T-helper 1 cell treated with Interleukin-12 subunit alpha and Interleukin-12 subunit beta and Interleukin-4 antibody, amounts not matched to agents 30 μg/mL and 1 μg/mL, for 36 hours (primary cell): ENCODE data around the gene RNU1-4.
"Not testable (repeated sequence)": the region's sequence is repeated elsewhere in the genome, so short reads cannot be mapped to it uniquely, and the experiment has no call there.

ENCODE experiments used
- H3K27ac Mint-ChIP-seq: one replicate; pipeline ENCODE4 v1.8.0; 2021; ENCODE audit warnings: mild to moderate bottlenecking, mixed read lengths
- H3K27me3 Mint-ChIP-seq: one replicate; pipeline ENCODE4 v1.8.0; 2021; ENCODE audit warnings: low read depth, mixed read lengths
- H3K36me3 Mint-ChIP-seq: one replicate; pipeline ENCODE4 v1.8.0; 2021; ENCODE audit warnings: low read depth, mixed read lengths
- H3K4me1 Mint-ChIP-seq: one replicate; pipeline ENCODE4 v1.8.0; 2021; ENCODE audit warnings: low read depth, mixed read lengths
- H3K4me3 Mint-ChIP-seq: one replicate; pipeline ENCODE4 v1.8.0; 2021; ENCODE audit warnings: mild to moderate bottlenecking, moderate library complexity, mixed read lengths
- H3K9me3 Mint-ChIP-seq: one replicate; pipeline ENCODE4 v1.8.0; 2021; ENCODE audit warnings: mixed read lengths

RNU1-4 gene

DNA sequence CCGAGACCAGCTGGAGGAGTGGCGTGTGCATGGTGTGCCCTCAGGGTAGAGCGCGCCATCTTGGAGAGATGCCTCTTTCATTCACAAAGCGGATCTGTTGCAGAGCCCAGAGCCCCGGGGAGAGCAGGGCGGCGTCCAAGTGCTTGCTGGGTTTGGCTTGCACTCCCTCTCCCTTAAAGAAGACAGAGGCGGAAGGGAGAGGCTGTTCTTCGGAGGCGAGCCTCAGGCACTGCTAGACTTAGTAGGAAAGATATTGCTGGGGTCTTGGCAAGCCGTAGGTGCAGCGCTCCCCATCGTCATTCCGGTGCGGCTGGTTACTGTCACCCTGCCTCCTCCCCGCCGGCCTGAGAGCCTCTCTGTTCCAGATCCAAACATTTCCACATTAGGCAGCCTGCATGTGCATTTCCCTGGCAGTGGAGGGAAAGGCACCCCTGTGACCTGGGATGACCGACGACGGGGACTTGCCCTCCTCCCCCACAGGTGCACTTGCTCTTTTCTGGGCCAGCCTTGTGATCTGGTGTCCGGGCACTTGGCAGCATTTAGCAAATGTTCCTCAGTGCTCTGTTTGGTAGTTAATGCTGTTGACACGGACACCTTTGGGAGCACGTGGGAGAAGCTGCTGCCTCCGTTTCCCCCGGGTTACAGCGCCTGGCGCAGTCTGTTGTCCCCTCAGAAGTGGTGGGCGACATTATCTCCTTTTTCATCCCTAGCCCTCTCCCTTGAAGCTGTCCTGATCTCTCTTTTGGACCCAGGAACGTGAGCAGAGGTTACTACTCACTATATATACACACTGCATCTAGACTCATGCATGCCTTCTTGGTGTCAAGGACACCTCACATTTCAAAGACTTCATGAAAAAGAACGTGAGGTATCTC, 25.7 kb downstream of the RNU1-4 start:
- H3K27me3 Mint-ChIP-seq, H3K9me3 Mint-ChIP-seq, H3K27ac Mint-ChIP-seq, H3K36me3 Mint-ChIP-seq, H3K4me3 Mint-ChIP-seq, H3K4me1 Mint-ChIP-seq: not testable (repeated sequence)

DNA sequence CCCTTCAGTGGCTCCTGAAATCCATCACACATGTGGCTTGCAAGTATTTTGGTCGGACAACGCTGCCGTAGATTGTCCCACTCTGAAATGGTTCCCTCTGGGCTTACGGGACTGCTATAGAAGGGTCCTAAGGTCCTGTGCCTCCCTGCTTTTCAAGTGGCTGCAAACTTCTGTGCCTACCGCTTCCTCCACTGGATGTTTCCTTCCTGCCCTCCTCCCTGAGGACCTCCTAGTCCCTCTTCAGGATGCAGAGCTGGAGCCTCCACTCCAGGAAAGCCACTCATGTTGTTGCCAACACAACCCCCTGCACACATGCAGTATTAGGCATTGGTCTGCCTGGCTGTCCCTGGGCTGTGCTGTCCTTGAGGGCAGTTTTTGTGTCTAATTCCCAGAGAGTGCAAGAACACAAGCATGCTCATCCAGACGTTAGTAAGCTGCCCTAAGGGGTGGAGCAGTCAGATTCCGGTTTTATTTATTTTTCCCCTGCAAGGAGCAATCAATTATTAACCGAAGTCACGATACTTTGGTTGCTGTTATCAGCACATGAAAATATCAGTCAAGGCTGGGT, 26.5 kb downstream of the RNU1-4 start:
- H3K27ac Mint-ChIP-seq, H3K27me3 Mint-ChIP-seq, H3K9me3 Mint-ChIP-seq, H3K36me3 Mint-ChIP-seq, H3K4me3 Mint-ChIP-seq, H3K4me1 Mint-ChIP-seq: not testable (repeated sequence)

DNA sequence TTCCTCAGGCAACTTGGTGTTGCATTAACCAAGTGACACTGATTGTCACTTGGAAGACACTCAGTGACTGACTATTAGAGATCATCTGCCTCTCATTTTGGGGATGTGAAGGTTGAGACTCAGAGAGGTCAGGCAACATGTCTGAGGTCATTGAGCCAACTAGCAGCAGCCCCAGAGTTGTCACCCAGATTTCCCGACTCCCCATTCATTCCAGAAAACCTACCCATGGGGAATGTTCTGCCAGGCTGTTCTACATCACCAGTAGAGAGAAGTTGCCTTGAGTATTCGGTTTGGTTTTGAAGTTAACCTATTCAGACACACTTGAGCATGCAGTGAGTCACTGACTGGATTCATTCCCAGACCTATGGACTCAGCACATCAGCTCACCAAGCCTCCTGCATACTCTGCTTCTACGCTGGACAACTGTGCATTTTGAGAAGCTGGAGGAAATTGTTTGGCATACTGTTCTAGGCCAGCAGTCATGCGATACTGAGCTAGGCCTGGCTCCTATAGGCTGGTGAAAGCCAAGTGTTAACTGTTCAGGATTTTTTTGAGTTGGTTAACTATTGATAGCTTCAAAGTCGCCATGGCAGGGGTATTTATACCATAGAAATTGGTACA, 29.9 kb downstream of the RNU1-4 start:
- not testable (repeated sequence) for H3K27ac Mint-ChIP-seq, H3K36me3 Mint-ChIP-seq, H3K27me3 Mint-ChIP-seq, H3K9me3 Mint-ChIP-seq, H3K4me1 Mint-ChIP-seq, H3K4me3 Mint-ChIP-seq

DNA sequence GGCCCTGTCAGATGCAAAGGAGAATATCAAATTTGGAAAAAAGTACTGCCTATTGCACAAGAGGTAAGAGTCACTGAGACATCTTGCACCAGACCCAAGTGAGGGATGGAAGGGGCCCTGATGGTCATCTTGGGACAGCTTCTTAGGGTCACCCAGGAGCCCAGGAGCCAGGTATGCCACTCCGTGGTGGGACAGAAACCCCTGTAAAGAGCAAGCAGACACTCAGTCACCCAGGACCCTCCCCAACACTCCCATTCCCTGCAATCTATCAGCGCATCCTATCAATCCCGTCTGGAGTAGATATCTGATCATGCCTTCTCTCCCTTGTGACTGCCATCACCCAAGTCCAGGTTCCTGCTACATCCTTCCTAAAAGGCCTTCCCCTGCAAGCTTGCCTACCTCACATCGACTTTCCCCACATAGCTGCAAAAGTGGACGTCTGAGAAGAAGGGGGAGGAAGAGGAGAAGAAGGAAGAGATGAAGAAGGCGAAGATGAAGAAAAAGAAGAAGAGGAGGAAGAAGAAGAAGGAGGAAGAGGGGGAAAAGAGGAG, 30.7 kb downstream of the RNU1-4 start:
- not testable (repeated sequence) for H3K27ac Mint-ChIP-seq, H3K4me3 Mint-ChIP-seq, H3K27me3 Mint-ChIP-seq, H3K9me3 Mint-ChIP-seq, H3K4me1 Mint-ChIP-seq, H3K36me3 Mint-ChIP-seq

DNA sequence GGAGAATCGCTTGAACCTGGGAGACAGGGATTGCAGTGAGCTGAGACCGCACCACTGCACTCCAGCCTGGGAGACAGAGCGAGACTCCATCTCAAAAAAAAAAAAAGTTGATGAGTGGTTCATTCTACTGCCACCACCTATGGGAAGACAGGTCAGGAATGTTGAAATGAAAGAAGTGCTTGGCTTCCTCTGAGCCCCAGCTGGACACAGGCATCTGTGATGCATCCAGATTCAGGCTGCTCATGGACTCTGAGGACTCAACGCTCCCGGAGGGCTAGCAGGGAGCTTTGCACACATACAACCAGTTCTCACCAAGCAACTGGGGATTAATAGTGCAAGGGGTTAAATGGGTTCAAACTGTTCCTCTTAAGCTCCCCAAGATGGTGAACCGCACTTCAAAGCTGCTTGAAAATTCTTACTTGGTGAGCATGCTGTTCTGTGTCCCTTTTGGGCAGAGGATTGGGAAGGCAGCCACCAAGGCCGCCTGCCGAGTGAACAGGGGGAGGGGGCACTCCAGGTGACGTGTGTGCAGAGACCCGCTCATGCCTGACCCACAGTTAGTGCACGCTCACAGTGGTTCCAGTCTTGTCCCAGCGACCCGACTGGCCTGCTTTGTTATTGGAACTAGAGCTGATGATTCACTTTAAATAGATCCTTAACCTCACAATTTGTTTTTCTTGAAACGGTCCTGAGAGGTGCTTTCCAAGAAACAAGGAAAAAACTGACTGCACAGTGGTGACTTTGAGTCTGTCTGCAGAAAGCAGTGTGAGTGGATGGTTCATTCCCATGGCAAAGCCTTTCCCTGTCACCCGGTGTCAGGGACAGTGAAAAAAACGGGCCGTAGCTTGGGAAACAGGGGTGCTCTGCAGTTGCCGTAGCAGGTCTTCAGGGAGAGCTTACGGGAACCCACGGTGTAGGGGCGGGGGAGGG, 32.2 kb downstream of the RNU1-4 start:
- not testable (repeated sequence) for H3K27me3 Mint-ChIP-seq, H3K27ac Mint-ChIP-seq, H3K4me3 Mint-ChIP-seq

DNA sequence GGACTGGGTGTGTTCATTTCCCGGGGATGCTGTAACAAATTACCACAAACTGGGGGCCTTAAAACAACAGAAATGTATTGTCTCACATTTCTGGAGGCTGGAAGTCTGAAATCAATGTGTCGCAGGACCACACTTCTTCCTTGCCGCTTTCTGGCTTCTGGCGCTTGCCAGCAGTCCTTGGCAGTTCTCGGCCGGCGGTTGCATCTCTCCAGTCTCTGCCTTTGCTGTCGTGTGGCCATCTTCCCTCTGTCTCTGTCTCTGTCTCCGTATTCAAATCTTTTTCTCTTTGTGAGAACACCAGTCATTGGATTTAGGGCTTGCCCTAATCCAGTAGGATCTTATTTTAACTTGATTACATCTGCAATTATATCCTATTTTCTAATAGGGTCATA, 32.9 kb downstream of the RNU1-4 start:
- H3K36me3 Mint-ChIP-seq, H3K4me1 Mint-ChIP-seq, H3K27me3 Mint-ChIP-seq, H3K4me3 Mint-ChIP-seq, H3K27ac Mint-ChIP-seq, H3K9me3 Mint-ChIP-seq: not testable (repeated sequence)

More for the DNA sequence above, 32.2 kb downstream of the RNU1-4 start:
- H3K36me3 Mint-ChIP-seq, H3K9me3 Mint-ChIP-seq, H3K4me1 Mint-ChIP-seq: not testable (repeated sequence)

DNA sequence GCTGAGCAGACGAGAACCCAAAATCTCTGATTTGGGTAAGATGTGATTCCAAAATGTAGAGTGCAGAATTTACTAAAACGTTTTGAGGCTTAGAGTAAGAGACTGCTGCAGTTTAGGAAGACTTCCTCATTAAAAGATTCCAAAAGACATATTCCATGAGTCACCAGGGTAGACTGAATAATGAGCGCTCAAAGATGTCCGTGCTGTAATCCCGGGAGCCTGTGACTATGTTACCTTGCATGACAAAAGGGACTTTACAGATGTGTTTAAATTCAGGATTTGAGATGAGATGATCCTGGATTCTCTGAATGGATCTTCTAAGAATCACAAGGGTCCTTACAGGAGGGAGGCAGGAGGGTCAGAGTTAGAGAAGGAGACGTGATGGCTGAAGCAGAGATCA, 33.4 kb downstream of the RNU1-4 start:
- not testable (repeated sequence) for H3K4me1 Mint-ChIP-seq, H3K9me3 Mint-ChIP-seq, H3K4me3 Mint-ChIP-seq, H3K27ac Mint-ChIP-seq, H3K36me3 Mint-ChIP-seq, H3K27me3 Mint-ChIP-seq

DNA sequence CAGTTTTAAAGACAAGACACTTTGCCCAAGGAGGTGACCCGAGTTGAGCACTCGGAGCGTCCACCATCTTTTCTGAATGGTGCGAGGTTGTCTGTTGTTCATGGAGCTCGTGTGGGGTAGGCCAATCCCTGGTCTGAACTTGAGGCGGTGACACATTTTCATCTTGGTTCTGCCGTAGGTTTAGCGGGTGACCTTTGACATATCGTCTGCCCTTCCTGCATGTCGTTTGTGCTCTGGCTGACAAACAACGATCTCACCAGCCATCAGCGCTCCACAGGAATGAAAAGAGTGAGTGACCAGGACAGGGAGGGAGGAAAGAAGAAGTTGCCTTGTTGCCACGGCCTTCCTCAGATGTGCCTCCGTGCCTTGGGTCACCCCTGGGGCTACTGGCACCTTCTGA, 34.5 kb downstream of the RNU1-4 start:
- H3K9me3 Mint-ChIP-seq, H3K27ac Mint-ChIP-seq, H3K36me3 Mint-ChIP-seq, H3K4me3 Mint-ChIP-seq, H3K27me3 Mint-ChIP-seq, H3K4me1 Mint-ChIP-seq: not testable (repeated sequence)

DNA sequence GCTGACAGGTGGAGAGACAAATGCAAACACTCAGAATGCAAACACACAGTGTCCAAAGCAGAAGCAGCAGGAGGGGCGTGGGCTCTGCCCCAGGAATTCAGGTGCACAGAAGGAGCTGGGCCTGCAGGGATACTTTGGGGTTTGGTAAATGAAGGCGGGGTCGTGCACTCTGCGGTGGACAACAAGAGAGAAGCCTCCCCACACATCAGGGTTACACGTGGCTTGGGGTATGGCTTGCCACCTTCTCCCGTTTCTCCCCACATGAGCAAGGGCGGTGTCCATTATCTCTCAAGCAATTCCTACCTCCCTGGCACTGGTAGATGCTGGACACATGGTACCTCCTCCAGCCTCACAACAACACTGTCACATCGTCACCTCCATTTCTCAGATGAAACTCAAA, 35.0 kb downstream of the RNU1-4 start:
- not testable (repeated sequence) for H3K27ac Mint-ChIP-seq, H3K4me1 Mint-ChIP-seq, H3K4me3 Mint-ChIP-seq, H3K9me3 Mint-ChIP-seq, H3K27me3 Mint-ChIP-seq, H3K36me3 Mint-ChIP-seq

DNA sequence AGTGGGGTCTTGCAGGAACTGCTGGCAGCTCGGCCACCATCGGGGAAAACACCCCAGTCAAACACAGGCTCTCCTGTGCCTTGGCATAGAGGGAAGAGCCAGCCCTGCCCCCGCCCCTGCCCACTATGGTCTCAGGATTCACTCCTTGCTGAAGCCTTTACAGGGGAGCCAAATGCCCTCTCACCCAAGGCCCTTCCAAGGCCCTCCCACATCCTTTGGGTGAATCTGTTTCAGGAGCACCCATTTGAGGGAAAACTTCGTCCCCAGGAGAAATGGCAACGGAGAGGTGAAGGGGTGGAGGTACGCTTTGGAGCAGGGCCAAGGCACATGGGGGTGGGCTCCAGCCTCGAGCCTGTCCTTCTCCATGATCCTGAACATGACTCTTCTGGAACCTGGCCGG, 35.9 kb downstream of the RNU1-4 start:
- not testable (repeated sequence) for H3K4me1 Mint-ChIP-seq, H3K27ac Mint-ChIP-seq, H3K27me3 Mint-ChIP-seq, H3K9me3 Mint-ChIP-seq, H3K36me3 Mint-ChIP-seq, H3K4me3 Mint-ChIP-seq

DNA sequence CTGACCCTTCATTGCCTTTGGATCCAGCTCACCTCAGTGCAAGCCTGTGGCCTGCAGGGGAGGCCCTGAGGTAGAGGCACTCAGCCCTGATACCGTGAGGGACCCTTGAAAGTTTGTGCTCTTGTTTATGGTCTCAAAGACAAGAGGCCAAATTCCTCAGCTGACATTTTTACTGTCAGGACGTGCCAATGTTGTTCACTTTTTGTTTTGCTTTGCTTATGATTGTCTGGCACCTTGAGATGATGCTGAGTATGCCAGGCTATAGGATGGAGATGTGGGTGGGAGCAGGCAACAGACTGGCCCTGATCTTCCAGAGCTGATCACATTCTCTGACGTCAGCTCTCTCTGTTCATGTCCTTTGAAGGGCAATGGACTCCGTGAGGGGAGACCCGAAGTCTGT, 36.5 kb downstream of the RNU1-4 start:
- not testable (repeated sequence) for H3K9me3 Mint-ChIP-seq, H3K27me3 Mint-ChIP-seq

DNA sequence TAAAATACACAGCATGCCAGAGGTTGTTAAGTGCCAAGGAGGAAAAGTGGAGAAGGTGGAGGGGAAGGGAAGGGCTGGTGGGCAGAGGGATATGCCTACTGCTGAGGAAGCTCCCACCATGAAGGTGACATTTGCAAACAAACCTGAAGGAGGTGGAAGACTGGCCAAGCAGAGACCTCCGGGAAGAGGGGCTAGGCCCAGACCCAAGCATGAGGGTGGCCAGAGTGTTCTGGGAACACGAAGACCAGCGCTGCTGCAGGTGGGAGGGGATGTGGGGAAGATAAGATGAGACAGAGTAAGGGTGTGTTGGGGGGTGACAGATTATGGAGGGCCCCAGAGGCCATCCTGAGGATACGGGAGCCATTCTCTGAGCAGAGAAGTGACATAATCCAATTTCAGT, 37.5 kb downstream of the RNU1-4 start:
- not testable (repeated sequence) for H3K27ac Mint-ChIP-seq, H3K27me3 Mint-ChIP-seq

More for the DNA sequence above, 36.5 kb downstream of the RNU1-4 start:
- H3K4me3 Mint-ChIP-seq, H3K4me1 Mint-ChIP-seq, H3K27ac Mint-ChIP-seq, H3K36me3 Mint-ChIP-seq: not testable (repeated sequence)

DNA sequence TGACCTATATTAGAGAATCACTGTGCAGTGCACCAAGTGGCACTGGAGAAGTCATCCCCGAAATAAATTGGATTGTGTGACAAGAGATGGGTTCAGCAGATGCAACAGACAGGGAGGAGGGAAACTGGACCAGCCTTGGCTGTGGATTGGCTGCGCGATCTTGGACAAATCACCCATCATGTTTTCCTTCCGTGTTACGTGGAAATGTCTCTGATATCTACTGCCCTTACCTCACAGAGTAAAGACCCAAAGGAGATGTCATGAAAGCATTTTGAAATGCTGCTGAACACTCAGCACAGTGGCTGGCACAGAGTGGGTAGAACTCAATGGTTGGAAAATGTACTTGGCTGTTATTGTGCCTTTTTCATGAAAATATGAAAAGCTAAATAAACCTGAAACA, 39.2 kb downstream of the RNU1-4 start:
- not testable (repeated sequence) for H3K36me3 Mint-ChIP-seq, H3K27ac Mint-ChIP-seq, H3K27me3 Mint-ChIP-seq, H3K4me3 Mint-ChIP-seq, H3K9me3 Mint-ChIP-seq, H3K4me1 Mint-ChIP-seq

More for the DNA sequence above, 37.5 kb downstream of the RNU1-4 start:
- H3K4me1 Mint-ChIP-seq, H3K36me3 Mint-ChIP-seq, H3K9me3 Mint-ChIP-seq, H3K4me3 Mint-ChIP-seq: not testable (repeated sequence)

DNA sequence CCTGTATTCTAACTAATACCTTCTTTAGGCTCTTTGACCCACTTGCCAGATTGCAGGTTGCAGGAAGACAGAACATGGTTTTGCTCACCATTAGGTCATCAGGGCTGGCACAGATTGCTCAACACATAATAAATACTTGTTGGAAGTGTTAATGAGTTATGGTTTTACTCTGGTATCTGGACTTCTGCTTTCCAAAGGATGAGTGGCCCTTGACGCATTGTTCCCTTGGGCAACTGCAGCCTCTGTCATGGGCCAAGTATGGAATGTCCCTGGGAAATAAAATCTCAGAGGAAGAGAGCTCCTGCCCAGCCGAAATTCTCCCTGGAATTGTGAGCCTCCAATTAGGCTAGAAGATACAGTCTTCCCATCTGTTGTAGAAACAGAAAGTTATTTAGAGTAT, 40.7 kb downstream of the RNU1-4 start:
- not testable (repeated sequence) for H3K4me1 Mint-ChIP-seq

More for the DNA sequence above, 40.7 kb downstream of the RNU1-4 start:
- H3K9me3 Mint-ChIP-seq, H3K27ac Mint-ChIP-seq, H3K27me3 Mint-ChIP-seq, H3K36me3 Mint-ChIP-seq, H3K4me3 Mint-ChIP-seq: not testable (repeated sequence)
